Measurements from ENCODE around the gene TENT5C. TPM values are rescaled to one million over a fixed set of nuclear protein-coding genes. Genes with fewer than 3 reads are reported as not detected.

Gene TENT5C
- total RNA-seq, 1 experiment from 2014 or later = 1.4 TPM

DNA sequence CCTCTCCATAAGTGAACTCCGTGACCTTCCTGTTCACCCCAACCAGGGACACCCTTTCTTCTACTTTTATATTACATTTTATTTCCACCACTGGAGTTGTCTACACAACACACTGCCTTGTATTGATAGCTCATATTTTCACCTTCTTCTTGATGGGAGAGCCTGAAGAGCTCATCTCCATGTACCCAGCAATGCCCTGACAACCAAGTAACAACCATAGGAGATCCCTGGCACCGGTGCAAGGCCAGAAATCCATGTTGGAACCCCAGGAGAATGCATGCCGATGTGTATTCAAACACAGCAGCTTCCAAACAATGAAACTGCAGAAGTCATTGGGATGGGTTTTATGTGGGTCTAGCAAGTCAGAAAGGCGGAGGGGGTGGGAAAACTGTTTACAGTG, 15.5 kb downstream of the TENT5C start (continued):
- TF ChIP-seq, protein P1, sequence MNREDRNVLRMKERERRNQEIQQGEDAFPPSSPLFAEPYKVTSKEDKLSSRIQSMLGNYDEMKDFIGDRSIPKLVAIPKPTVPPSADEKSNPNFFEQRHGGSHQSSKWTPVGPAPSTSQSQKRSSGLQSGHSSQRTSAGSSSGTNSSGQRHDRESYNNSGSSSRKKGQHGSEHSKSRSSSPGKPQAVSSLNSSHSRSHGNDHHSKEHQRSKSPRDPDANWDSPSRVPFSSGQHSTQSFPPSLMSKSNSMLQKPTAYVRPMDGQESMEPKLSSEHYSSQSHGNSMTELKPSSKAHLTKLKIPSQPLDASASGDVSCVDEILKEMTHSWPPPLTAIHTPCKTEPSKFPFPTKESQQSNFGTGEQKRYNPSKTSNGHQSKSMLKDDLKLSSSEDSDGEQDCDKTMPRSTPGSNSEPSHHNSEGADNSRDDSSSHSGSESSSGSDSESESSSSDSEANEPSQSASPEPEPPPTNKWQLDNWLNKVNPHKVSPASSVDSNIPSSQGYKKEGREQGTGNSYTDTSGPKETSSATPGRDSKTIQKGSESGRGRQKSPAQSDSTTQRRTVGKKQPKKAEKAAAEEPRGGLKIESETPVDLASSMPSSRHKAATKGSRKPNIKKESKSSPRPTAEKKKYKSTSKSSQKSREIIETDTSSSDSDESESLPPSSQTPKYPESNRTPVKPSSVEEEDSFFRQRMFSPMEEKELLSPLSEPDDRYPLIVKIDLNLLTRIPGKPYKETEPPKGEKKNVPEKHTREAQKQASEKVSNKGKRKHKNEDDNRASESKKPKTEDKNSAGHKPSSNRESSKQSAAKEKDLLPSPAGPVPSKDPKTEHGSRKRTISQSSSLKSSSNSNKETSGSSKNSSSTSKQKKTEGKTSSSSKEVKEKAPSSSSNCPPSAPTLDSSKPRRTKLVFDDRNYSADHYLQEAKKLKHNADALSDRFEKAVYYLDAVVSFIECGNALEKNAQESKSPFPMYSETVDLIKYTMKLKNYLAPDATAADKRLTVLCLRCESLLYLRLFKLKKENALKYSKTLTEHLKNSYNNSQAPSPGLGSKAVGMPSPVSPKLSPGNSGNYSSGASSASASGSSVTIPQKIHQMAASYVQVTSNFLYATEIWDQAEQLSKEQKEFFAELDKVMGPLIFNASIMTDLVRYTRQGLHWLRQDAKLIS (CRISPR knock-in tag; IDR thresholded peaks at IDR 0.05; ENCODE audit: borderline replicate concordance) = no peak
- TF ChIP-seq RELA (CRISPR knock-in tag; IDR thresholded peaks at IDR 0.05; ENCODE audit: borderline replicate concordance) (no peak), ERG (CRISPR knock-in tag; IDR thresholded peaks at IDR 0.05) (no peak), ZNF423 (CRISPR knock-in tag; IDR thresholded peaks at IDR 0.05) (no peak), SMAD3 (CRISPR knock-in tag; IDR thresholded peaks at IDR 0.05; ENCODE audit: borderline replicate concordance) (no peak), USF1 (CRISPR knock-in tag; IDR thresholded peaks at IDR 0.05) (no peak), ATF2 (CRISPR knock-in tag; IDR thresholded peaks at IDR 0.05; ENCODE audit: borderline replicate concordance, low read depth) (no peak), MLX (CRISPR knock-in tag; IDR thresholded peaks at IDR 0.05) (no peak), ZNF425 (CRISPR knock-in tag; conservative IDR thresholded peaks at IDR 0.05) (no peak), FOXP1 (CRISPR knock-in tag; IDR thresholded peaks at IDR 0.05; ENCODE audit: borderline replicate concordance) (no peak)
- TF ChIP-seq, protein P2, sequence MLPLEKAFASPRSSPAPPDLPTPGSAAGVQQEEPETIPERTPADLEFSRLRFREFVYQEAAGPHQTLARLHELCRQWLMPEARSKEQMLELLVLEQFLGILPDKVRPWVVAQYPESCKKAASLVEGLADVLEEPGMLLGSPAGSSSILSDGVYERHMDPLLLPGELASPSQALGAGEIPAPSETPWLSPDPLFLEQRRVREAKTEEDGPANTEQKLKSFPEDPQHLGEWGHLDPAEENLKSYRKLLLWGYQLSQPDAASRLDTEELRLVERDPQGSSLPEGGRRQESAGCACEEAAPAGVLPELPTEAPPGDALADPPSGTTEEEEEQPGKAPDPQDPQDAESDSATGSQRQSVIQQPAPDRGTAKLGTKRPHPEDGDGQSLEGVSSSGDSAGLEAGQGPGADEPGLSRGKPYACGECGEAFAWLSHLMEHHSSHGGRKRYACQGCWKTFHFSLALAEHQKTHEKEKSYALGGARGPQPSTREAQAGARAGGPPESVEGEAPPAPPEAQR (CRISPR knock-in tag; IDR thresholded peaks at IDR 0.05) = no peak

GRCh38 chr1:117622726-117623125, 16.9 kb downstream of the TENT5C start:
- H3K27ac Mint-ChIP-seq = no peak overlapping the region
- H3K4me1 Mint-ChIP-seq = peaks cover 9% of the 10 kb centered on the region
- H3K27me3 Mint-ChIP-seq (ENCODE audit: low read depth) = no peaks in the 10 kb centered on the region; the same call in 1 of the 2 replicates
- DNase-seq (ENCODE audit: low spot score) = no peak
- CTCF ChIA-PET = interaction anchor here (1.0 to 1.1 kb wide), 2 partner anchors 9 to 134 kb away, joined by 3 read pairs; no protein-coding TSS in a partner anchor
- no peaks in the 10 kb centered on the region for H3K36me3 Mint-ChIP-seq
- H3K4me3 Mint-ChIP-seq = no peak overlapping the region
- POLR2A ChIA-PET = no interaction called here
- ATAC-seq = no peak
- H3K9me3 Mint-ChIP-seq = no peaks in the 10 kb centered on the region
- TF ChIP-seq ERG (CRISPR knock-in tag; IDR thresholded peaks at IDR 0.05) (no peak), ATF6 (CRISPR knock-in tag; IDR thresholded peaks at IDR 0.05) (no peak), HMGXB4 (CRISPR knock-in tag; IDR thresholded peaks at IDR 0.05) (no peak)
- TF ChIP-seq, protein P3, sequence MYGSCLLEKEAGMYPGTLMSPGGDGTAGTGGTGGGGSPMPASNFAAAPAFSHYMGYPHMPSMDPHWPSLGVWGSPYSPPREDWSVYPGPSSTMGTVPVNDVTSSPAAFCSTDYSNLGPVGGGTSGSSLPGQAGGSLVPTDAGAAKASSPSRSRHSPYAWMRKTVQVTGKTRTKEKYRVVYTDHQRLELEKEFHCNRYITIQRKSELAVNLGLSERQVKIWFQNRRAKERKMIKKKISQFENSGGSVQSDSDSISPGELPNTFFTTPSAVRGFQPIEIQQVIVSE (CRISPR knock-in tag; IDR thresholded peaks at IDR 0.05; ENCODE audit: borderline replicate concordance) = no peak
